H1 (cell line): ENCODE results near the gene GEMIN7. TPM values are rescaled to one million over a fixed set of nuclear protein-coding genes. Genes with fewer than 3 reads are reported as not detected.

Experiments used
- BACH1 ChIP-seq: IDR thresholded peaks from 2 replicates; pipeline ENCODE4 v1.6.1; 2012; ENCODE audit warnings: low read length, improper control_type of control experiment
- BRCA1 ChIP-seq: IDR thresholded peaks from 2 replicates; pipeline ENCODE4 v1.6.1; 2012; ENCODE audit warnings: low read depth, low read length, improper control_type of control experiment
- CBX5 ChIP-seq: fragments of 300-800, 300-1000 bp; sonication (generic); IDR thresholded peaks from 2 replicates; pipeline ENCODE4 v1.7.1; 2016; ENCODE audit warnings: antibody characterized with exemption, low read length, low read depth
- CTBP2 ChIP-seq: IDR thresholded peaks from 2 replicates; pipeline ENCODE4 v1.7.0; 2011; ENCODE audit warnings: borderline replicate concordance, mild to moderate bottlenecking, moderate library complexity, mixed read lengths, low read length; ENCODE audit not compliant: insufficient read depth, insufficient read length
- GABPA ChIP-seq: IDR thresholded peaks from 2 replicates; pipeline ENCODE4 v1.6.1; 2011; ENCODE audit warnings: mild to moderate bottlenecking, low read length, moderate library complexity, borderline replicate concordance; ENCODE audit not compliant: insufficient read depth
- HDAC2 ChIP-seq, 2 experiments: fragments of 300-600 bp in 1 of 2; sonication (generic) in 1 of 2; IDR thresholded peaks; 2 replicates each; pipeline ENCODE4 v1.6.1; 2011 to 2012; ENCODE audit warnings: low read depth in 2 of 2, low read length in 2 of 2, mild to moderate bottlenecking in 2 of 2, moderate library complexity in 2 of 2, borderline replicate concordance in 1 of 2, inconsistent platforms in 1 of 2
- PHF8 ChIP-seq: fragments of 200-600 bp; sonication (generic); conservative IDR thresholded peaks from 2 replicates; pipeline ENCODE4 v1.7.1; 2012; ENCODE audit warnings: low read depth, mild to moderate bottlenecking, inconsistent platforms, low read length, moderate library complexity
- RAD21 ChIP-seq, 2 experiments: IDR thresholded peaks in 1 of 2; conservative IDR thresholded peaks in 1 of 2; 2 replicates each; pipeline ENCODE4 v1.6.1; 2011; ENCODE audit warnings: low read depth in 2 of 2, low read length in 2 of 2, improper control_type of control experiment in 1 of 2, inconsistent platforms in 1 of 2, mild to moderate bottlenecking in 1 of 2, moderate library complexity in 1 of 2
- RBBP5 ChIP-seq: IDR thresholded peaks from 2 replicates; pipeline ENCODE4 v1.7.1; 2012; ENCODE audit warnings: low read depth, mild to moderate bottlenecking, inconsistent platforms, low read length, moderate library complexity, borderline replicate concordance
- RXRA ChIP-seq: IDR thresholded peaks from 2 replicates; pipeline ENCODE4 v1.6.1; 2011; ENCODE audit warnings: low read depth, mild to moderate bottlenecking, low read length, moderate library complexity; ENCODE audit not compliant: insufficient read depth
- SIN3A ChIP-seq, 2 experiments: IDR thresholded peaks in 1 of 2; conservative IDR thresholded peaks in 1 of 2; 2 replicates each; pipeline ENCODE4 v1.6.1; 2011 to 2012; ENCODE audit warnings: low read length in 2 of 2, improper control_type of control experiment in 1 of 2, low read depth in 1 of 2, mild to moderate bottlenecking in 1 of 2
- SIX5 ChIP-seq: IDR thresholded peaks from 2 replicates; pipeline ENCODE4 v1.6.1; 2011; ENCODE audit warnings: mild to moderate bottlenecking, low read depth, low read length
- SP4 ChIP-seq: IDR thresholded peaks from 2 replicates; pipeline ENCODE4 v1.6.1; 2012; ENCODE audit warnings: low read length, inconsistent platforms
- SUZ12 ChIP-seq: fragments of 200-600 bp; sonication (generic); IDR thresholded peaks from 2 replicates; pipeline ENCODE4 v1.6.1; 2012; ENCODE audit warnings: mild to moderate bottlenecking, inconsistent platforms, low read length, moderate library complexity, mixed read lengths
- TAF1 ChIP-seq: IDR thresholded peaks from 2 replicates; pipeline ENCODE4 v1.6.1; 2011; ENCODE audit warnings: mild to moderate bottlenecking, low read depth, low read length
- TAF7 ChIP-seq: optimal IDR thresholded peaks from 2 replicates; pipeline ENCODE3; 2011; ENCODE audit warnings: low read depth, mild to moderate bottlenecking, inconsistent platforms, low read length, moderate library complexity, borderline replicate concordance
- TCF12 ChIP-seq: IDR thresholded peaks from 2 replicates; pipeline ENCODE4 v1.6.1; 2011; ENCODE audit warnings: low read depth, mild to moderate bottlenecking, low read length
- YY1 ChIP-seq: IDR thresholded peaks from 2 replicates; pipeline ENCODE4 v1.6.1; 2011; ENCODE audit warnings: low read depth, mild to moderate bottlenecking, low read length
- polyA plus RNA-seq, 7 experiments: library from polyadenylated mRNA; depleted of rRNA in 3 of 7; stranded (reverse) in 5 of 7; unstranded in 2 of 7; fragments of >200 nt in 5 of 7; fragments of 200-250 nt in 2 of 7; gene quantifications; 1 replicate in 5 of 7; 2 replicates in 1 of 7; 4 replicates in 1 of 7; pipeline versions ENCODE4 v1.2.1 to v1.2.3, GENCODE V29; 2011 to 2013; ENCODE audit warnings: missing spikeins in 2 of 7, mixed read lengths in 2 of 7
- total RNA-seq: library from RNA; stranded (reverse); fragmentation: NEBNext Ultra II Directional; extraction: Animal tissue kit (Norgen Biotek cat#: 25700); gene quantifications from 2 replicates; pipeline ENCODE4 v1.2.1, GENCODE V29; 2021
- TF ChIP-seq, protein P1 (sequence below), 3 experiments: IDR thresholded peaks; 1 replicate in 2 of 3; 2 replicates in 1 of 3; pipeline versions ENCODE4 v1.5.1 to v1.6.1; 2011; ENCODE audit warnings: low read length in 3 of 3, mild to moderate bottlenecking in 3 of 3, inconsistent platforms in 2 of 3, low read depth in 1 of 3, moderate library complexity in 1 of 3; ENCODE audit not compliant: insufficient read depth in 1 of 3; ENCODE audit errors: control extremely low read depth in 1 of 3
- TF ChIP-seq, protein P2 (sequence below): IDR thresholded peaks from 2 replicates; pipeline ENCODE4 v1.6.1; 2012; ENCODE audit warnings: inconsistent platforms

The GEMIN7 gene
- total and polyA plus RNA-seq, 2 of the 8 experiments (the other 6 are each of a cell fraction or from before 2014, with no cell fraction given) = 48.0 to 91.6 TPM

DNA sequence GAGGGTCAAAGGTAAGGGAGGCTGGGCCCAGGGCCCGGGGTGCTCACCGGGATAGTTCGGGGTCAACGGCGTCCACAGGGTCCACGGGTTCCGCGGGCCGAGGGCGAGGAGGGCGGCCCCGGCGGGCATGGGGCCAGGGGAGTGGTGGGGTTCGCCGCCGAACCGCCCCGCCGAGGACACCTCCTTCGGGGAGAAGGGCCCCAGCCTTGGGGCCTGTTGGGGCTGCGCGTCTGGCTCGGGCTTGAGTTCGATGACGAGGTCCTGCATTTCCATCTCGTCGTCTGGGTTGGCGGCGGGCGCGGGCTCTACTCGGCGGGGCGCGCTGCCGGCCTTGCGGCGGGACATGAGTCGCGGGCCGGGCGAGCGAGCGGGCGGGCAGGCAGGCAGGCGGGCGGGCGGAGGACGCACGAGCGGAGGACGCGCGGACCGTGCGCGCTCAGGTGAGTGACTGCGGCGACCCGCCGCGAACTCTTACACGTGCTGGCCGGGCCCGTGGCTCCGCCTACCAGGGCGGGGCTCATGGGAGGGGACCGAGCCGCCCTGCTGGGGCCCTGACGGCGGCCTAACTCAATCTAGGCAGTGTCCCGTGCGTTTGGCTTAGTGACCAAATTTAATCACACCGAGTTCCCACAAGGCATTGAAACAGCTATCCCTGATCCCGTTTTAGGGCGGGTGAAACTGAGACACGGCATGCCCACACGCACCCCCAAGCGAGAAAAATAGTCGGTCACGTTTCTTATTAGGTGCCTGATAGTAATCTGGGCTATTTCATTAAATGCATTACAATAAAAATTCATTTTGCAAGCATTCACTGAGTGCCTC lies 2.8 kb upstream of the GEMIN7 start, which contains the start of gene ZNF296 (continued):
- TF ChIP-seq, protein P1, sequence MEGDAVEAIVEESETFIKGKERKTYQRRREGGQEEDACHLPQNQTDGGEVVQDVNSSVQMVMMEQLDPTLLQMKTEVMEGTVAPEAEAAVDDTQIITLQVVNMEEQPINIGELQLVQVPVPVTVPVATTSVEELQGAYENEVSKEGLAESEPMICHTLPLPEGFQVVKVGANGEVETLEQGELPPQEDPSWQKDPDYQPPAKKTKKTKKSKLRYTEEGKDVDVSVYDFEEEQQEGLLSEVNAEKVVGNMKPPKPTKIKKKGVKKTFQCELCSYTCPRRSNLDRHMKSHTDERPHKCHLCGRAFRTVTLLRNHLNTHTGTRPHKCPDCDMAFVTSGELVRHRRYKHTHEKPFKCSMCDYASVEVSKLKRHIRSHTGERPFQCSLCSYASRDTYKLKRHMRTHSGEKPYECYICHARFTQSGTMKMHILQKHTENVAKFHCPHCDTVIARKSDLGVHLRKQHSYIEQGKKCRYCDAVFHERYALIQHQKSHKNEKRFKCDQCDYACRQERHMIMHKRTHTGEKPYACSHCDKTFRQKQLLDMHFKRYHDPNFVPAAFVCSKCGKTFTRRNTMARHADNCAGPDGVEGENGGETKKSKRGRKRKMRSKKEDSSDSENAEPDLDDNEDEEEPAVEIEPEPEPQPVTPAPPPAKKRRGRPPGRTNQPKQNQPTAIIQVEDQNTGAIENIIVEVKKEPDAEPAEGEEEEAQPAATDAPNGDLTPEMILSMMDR (IDR thresholded peaks at IDR 0.05; ENCODE audit: control extremely low read depth in 1 of 3, insufficient read depth in 1 of 3, low read depth in 1 of 3, low read length in 3 of 3) = no peak
- no peak for TF ChIP-seq CBX5
- TF ChIP-seq YY1 = no peak
- TF ChIP-seq SIN3A (conservative IDR thresholded peaks at IDR 0.05 in 1 of 2, IDR thresholded peaks at IDR 0.05 in 1 of 2; ENCODE audit: low read depth in 1 of 2, low read length in 2 of 2) = no peak
- no peak for TF ChIP-seq GABPA
- TF ChIP-seq BRCA1 = no peak
- TF ChIP-seq RBBP5 = no peak; the same call in 1 of the 2 replicates
- TF ChIP-seq SIX5 = no peak
- TF ChIP-seq SUZ12 = no peak
- peak; percentile 67 for TF ChIP-seq TAF7
- TF ChIP-seq BACH1 = no peak
- no peak for TF ChIP-seq RAD21 (IDR thresholded peaks at IDR 0.05 in 1 of 2, conservative IDR thresholded peaks at IDR 0.05 in 1 of 2; ENCODE audit: low read depth in 2 of 2, low read length in 2 of 2)
- peak; percentile 34; the same call in 1 of the 2 replicates for TF ChIP-seq SP4
- TF ChIP-seq CTBP2 = no peak
- TF ChIP-seq, protein P2, sequence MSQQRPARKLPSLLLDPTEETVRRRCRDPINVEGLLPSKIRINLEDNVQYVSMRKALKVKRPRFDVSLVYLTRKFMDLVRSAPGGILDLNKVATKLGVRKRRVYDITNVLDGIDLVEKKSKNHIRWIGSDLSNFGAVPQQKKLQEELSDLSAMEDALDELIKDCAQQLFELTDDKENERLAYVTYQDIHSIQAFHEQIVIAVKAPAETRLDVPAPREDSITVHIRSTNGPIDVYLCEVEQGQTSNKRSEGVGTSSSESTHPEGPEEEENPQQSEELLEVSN = peak; percentile 37
- no peak for TF ChIP-seq HDAC2 (IDR thresholded peaks at IDR 0.05; ENCODE audit: borderline replicate concordance in 1 of 2, low read depth in 2 of 2, low read length in 2 of 2)
- no peak for TF ChIP-seq TCF12
- no peak for TF ChIP-seq RXRA
- peak; percentile 63 for TF ChIP-seq PHF8
- TF ChIP-seq TAF1 = peak; percentile 69
